Measurements from ENCODE around the gene KIAA0753. TPM values are rescaled to one million over a fixed set of nuclear protein-coding genes. Genes with fewer than 3 reads are reported as not detected.

KIAA0753 gene
- total RNA-seq, 1 donor from 2014 or later = 14.5 TPM

DNA sequence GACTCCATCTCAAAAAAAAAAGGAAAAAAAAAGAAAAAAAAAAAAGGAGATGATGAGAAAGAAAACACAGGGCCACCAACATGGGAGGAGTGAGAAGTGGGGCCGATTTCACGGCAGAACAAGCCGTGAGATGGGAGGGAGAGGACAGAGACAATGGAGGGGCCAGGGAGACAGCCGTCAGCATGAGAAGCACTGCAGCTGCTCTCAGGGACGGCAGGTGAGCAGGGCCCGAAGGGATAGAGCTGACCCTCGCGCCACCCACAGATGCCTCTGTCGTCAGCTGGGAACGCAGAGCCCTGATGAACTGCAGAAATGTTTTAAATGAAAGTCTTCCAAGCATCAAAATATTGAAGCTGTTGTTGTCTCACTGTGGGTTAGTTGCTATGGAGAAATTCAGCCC, 104.5 kb downstream of the KIAA0753 start:
- DNase-seq (ENCODE audit: low spot score) = peak; percentile 47
- Mint-ChIP-seq H3K4me1 (ENCODE audit: low read depth) (peaks cover 6% of the 10 kb centered on the region), H3K9me3 (ENCODE audit: low read depth) (peaks cover 4% of the 10 kb centered on the region), H3K4me3 (ENCODE audit: unreplicated experiment) (no peak overlapping the region), H3K36me3 (ENCODE audit: low read depth) (no peaks in the 10 kb centered on the region), H3K27me3 (ENCODE audit: low read depth) (peaks cover 1% of the 10 kb centered on the region), H3K27ac (ENCODE audit: unreplicated experiment) (no peak overlapping the region)
- TF ChIP-seq, protein P1, sequence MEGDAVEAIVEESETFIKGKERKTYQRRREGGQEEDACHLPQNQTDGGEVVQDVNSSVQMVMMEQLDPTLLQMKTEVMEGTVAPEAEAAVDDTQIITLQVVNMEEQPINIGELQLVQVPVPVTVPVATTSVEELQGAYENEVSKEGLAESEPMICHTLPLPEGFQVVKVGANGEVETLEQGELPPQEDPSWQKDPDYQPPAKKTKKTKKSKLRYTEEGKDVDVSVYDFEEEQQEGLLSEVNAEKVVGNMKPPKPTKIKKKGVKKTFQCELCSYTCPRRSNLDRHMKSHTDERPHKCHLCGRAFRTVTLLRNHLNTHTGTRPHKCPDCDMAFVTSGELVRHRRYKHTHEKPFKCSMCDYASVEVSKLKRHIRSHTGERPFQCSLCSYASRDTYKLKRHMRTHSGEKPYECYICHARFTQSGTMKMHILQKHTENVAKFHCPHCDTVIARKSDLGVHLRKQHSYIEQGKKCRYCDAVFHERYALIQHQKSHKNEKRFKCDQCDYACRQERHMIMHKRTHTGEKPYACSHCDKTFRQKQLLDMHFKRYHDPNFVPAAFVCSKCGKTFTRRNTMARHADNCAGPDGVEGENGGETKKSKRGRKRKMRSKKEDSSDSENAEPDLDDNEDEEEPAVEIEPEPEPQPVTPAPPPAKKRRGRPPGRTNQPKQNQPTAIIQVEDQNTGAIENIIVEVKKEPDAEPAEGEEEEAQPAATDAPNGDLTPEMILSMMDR (IDR thresholded peaks at IDR 0.05) = no peak

DNA sequence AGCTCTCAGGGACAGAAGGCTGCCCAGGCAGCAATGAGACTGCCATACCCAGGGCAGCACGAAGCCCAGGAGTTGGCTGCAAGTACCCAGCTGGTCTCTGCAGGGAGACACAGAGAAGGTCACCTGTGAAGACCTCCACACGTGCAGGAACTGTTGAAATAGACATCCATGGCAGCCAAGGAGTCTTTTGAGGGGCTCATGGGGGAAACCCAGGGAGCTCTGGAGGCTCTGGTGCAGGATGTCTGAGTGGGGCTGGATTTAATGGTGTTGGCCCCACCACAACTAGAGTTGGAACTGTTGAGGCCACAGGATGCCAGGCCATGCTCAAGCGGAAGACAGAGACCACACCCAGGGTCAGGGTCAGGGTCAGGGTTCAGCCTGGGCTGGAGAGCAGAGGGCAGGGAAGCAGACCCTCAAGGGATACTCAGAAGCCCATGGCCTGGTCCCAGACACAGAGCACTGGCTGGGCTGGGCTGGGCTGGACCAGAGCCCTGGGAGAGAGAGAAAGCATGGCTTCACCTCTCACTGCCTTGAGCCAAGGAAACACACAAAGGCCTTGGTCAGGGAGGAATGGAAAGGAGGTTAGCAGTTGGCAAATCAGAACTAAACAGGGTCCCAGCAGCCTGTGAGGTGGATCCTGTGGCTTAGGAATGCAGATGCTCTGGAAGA, 105.5 kb downstream of the KIAA0753 start:
- Mint-ChIP-seq H3K9me3 (ENCODE audit: low read depth) (peaks cover 4% of the 10 kb centered on the region), H3K27me3 (ENCODE audit: low read depth) (peaks cover 1% of the 10 kb centered on the region), H3K4me1 (ENCODE audit: low read depth) (peaks cover 6% of the 10 kb centered on the region), H3K27ac (ENCODE audit: unreplicated experiment) (no peak overlapping the region), H3K4me3 (ENCODE audit: unreplicated experiment) (no peak overlapping the region), H3K36me3 (ENCODE audit: low read depth) (no peaks in the 10 kb centered on the region)
- peak; percentile 55 for DNase-seq (ENCODE audit: low spot score)
- TF ChIP-seq, protein P1 (IDR thresholded peaks at IDR 0.05) = no peak

DNA sequence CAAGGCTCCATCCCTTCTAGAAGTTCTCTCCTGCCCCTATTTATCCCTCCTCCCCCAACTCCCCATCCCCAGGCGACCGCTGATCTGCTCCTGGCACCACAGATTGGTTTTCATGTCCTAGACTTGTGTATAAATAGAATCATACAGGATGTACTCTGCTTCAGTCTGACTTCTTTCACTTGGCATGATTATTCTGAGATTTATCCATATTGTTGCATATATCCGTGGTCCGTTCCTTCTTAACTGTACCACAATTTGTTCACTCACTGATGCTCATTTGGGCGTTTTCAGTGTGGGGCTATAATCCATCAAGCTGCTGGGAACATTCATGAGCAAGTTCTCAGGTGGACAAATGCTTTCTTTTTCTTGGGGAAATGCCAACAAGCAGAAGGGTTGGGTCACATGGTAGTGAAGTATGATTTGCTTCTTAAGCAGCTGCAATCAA, 108.0 kb downstream of the KIAA0753 start:
- TF ChIP-seq, protein P1 (IDR thresholded peaks at IDR 0.05) = no peak
- Mint-ChIP-seq H3K9me3 (ENCODE audit: low read depth) (no peaks in the 10 kb centered on the region), H3K36me3 (ENCODE audit: low read depth) (no peaks in the 10 kb centered on the region), H3K4me1 (ENCODE audit: low read depth) (peaks cover 6% of the 10 kb centered on the region), H3K27ac (ENCODE audit: unreplicated experiment) (no peak overlapping the region), H3K27me3 (ENCODE audit: low read depth) (peaks cover 7% of the 10 kb centered on the region), H3K4me3 (ENCODE audit: unreplicated experiment) (no peak overlapping the region)
- DNase-seq (ENCODE audit: low spot score) = no peak

DNA sequence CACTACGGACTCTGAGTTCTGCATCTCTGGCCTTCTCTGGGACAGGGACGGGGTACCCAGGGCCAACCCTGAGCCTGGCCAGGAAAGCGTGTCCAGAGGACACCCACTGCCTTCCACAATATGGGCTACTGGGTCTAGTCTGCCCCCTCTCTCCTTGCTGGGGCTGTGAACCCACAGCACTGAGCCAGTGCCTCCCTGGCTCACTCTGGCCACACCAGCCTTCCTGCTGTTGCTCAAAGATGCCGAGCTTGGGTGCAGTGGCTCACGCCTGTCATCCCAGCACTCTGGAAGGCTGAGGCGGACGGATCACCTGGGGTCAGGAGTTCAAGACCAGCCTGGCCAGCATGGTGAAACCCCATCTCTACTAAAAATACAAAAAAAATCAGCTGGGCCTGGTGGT, 108.9 kb downstream of the KIAA0753 start:
- no peaks in the 10 kb centered on the region for H3K36me3 Mint-ChIP-seq (ENCODE audit: low read depth)
- TF ChIP-seq, protein P1 (IDR thresholded peaks at IDR 0.05) = no peak

DNA sequence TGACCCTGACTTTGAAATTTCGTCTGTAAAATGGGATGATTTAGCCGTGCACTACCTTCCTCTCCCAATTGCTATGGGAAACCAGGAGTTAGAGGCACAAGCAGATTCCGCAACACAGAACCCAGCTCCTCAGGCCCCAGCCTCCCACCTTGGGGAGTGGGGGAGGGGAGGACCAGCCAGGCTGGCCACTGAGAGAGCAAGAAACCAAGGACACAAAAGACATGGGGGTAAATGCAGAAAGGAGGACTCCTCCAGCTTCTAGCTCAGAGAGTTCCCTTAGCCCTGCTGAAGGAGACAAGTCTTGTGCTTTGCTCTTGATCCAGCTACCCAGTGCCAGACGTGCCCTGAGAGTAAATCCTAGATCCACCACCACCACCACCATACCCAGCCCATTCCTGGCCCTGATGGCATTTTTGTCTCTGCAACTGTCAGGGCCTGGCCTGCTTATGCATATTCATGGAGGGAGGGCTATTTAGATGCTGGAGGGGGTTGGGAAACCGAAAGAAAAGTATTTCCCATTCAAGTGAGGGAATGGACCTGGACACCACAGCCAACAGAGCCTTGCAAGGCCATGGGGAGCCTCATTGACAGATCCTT, 110.1 kb downstream of the KIAA0753 start:
- TF ChIP-seq, protein P1 (IDR thresholded peaks at IDR 0.05) = no peak
- Mint-ChIP-seq H3K4me3 (ENCODE audit: unreplicated experiment) (no peak overlapping the region), H3K9me3 (ENCODE audit: low read depth) (no peaks in the 10 kb centered on the region), H3K4me1 (ENCODE audit: low read depth) (peaks cover 6% of the 10 kb centered on the region), H3K36me3 (ENCODE audit: low read depth) (no peaks in the 10 kb centered on the region), H3K27ac (ENCODE audit: unreplicated experiment) (no peak overlapping the region), H3K27me3 (ENCODE audit: low read depth) (peaks cover 7% of the 10 kb centered on the region)
- DNase-seq (ENCODE audit: low spot score) = peak; percentile 22

More for the DNA sequence above, 108.9 kb downstream of the KIAA0753 start:
- Mint-ChIP-seq H3K4me3 (ENCODE audit: unreplicated experiment) (no peak overlapping the region), H3K4me1 (ENCODE audit: low read depth) (peaks cover 6% of the 10 kb centered on the region), H3K9me3 (ENCODE audit: low read depth) (no peaks in the 10 kb centered on the region), H3K27ac (ENCODE audit: unreplicated experiment) (no peak overlapping the region), H3K27me3 (ENCODE audit: low read depth) (peaks cover 7% of the 10 kb centered on the region)
- peak; percentile 43 for DNase-seq (ENCODE audit: low spot score)
